ENCODE results near the gene SERINC2. TPM values are rescaled to one million over a fixed set of nuclear protein-coding genes. Genes with fewer than 3 reads are reported as not detected.

The SERINC2 gene
- total RNA-seq, 1 experiment from 2014 or later, result 67.7 TPM

- no peak for TF ChIP-seq CTCF (IDR thresholded peaks at IDR 0.05; ENCODE audit: unreplicated experiment)
- no peaks in the 10 kb centered on the region for H3K27me3 Mint-ChIP-seq (ENCODE audit: unreplicated experiment)
- intact Hi-C loops (cut with micrococcal nuclease; ENCODE audit: unreplicated experiment), result no loop called here
- H3K4me3 Mint-ChIP-seq (ENCODE audit: low read depth, unreplicated experiment), result no peak overlapping the region
- peak overlapping the region; percentile 2 for H3K27ac Mint-ChIP-seq (ENCODE audit: unreplicated experiment)
- H3K4me1 Mint-ChIP-seq (ENCODE audit: low read depth, unreplicated experiment), result peaks cover 36% of the 10 kb centered on the region
- BruUV-seq (replicated peaks), result no TSS peak
- DNase-seq, result no peak
- H3K9me3 Mint-ChIP-seq (ENCODE audit: low read depth, unreplicated experiment), result peaks cover 3% of the 10 kb centered on the region
- CTCF ChIA-PET, result no interaction called here
- H3K36me3 Mint-ChIP-seq (ENCODE audit: insufficient read depth, unreplicated experiment), result no peaks in the 10 kb centered on the region
These were observed 32.9 kb downstream of the SERINC2 start for GRCh38 chr1:31445951-31446350.

GRCh38 chr1:31447210-31447609 is 34.2 kb downstream of the SERINC2 start:
- Mint-ChIP-seq H3K36me3 (ENCODE audit: insufficient read depth, unreplicated experiment) (peaks cover 5% of the 10 kb centered on the region), H3K27ac (ENCODE audit: unreplicated experiment) (no peak overlapping the region), H3K27me3 (ENCODE audit: unreplicated experiment) (no peaks in the 10 kb centered on the region), H3K4me3 (ENCODE audit: low read depth, unreplicated experiment) (no peak overlapping the region), H3K4me1 (ENCODE audit: low read depth, unreplicated experiment) (peaks cover 27% of the 10 kb centered on the region), H3K9me3 (ENCODE audit: low read depth, unreplicated experiment) (peaks cover 8% of the 10 kb centered on the region)
- intact Hi-C loops (cut with micrococcal nuclease; ENCODE audit: unreplicated experiment), result no loop called here
- no peak for TF ChIP-seq CTCF (IDR thresholded peaks at IDR 0.05; ENCODE audit: unreplicated experiment)
- BruUV-seq (replicated peaks), result no TSS peak
- CTCF ChIA-PET, result no interaction called here
- no peak for DNase-seq

GRCh38 chr1:31453384-31454079 is 40.5 kb downstream of the SERINC2 start:
- Mint-ChIP-seq H3K36me3 (ENCODE audit: insufficient read depth, unreplicated experiment) (peaks cover 10% of the 10 kb centered on the region), H3K9me3 (ENCODE audit: low read depth, unreplicated experiment) (peaks cover 24% of the 10 kb centered on the region), H3K4me1 (ENCODE audit: low read depth, unreplicated experiment) (peaks cover 17% of the 10 kb centered on the region), H3K27ac (ENCODE audit: unreplicated experiment) (no peak overlapping the region), H3K4me3 (ENCODE audit: low read depth, unreplicated experiment) (no peak overlapping the region), H3K27me3 (ENCODE audit: unreplicated experiment) (peaks cover 7% of the 10 kb centered on the region)
- DNase-seq, result no peak
- CTCF ChIA-PET, result no interaction called here
- TF ChIP-seq CTCF (IDR thresholded peaks at IDR 0.05; ENCODE audit: unreplicated experiment), result no peak
- no TSS peak for BruUV-seq (replicated peaks)
- intact Hi-C loops (cut with micrococcal nuclease; ENCODE audit: unreplicated experiment), result no loop called here

GRCh38 chr1:31458287-31458896 is 45.4 kb downstream of the SERINC2 start:
- CTCF ChIA-PET, result no interaction called here
- H3K9me3 Mint-ChIP-seq (ENCODE audit: low read depth, unreplicated experiment), result peaks cover 23% of the 10 kb centered on the region
- no peak for DNase-seq
- intact Hi-C loops (cut with micrococcal nuclease; ENCODE audit: unreplicated experiment), result no loop called here
- BruUV-seq (replicated peaks), result no TSS peak
- H3K27ac Mint-ChIP-seq (ENCODE audit: unreplicated experiment), result no peak overlapping the region
- peaks cover 6% of the 10 kb centered on the region for H3K4me1 Mint-ChIP-seq (ENCODE audit: low read depth, unreplicated experiment)
- H3K4me3 Mint-ChIP-seq (ENCODE audit: low read depth, unreplicated experiment), result no peak overlapping the region
- peaks cover 16% of the 10 kb centered on the region for H3K27me3 Mint-ChIP-seq (ENCODE audit: unreplicated experiment)
- peaks cover 3% of the 10 kb centered on the region for H3K36me3 Mint-ChIP-seq (ENCODE audit: insufficient read depth, unreplicated experiment)
- TF ChIP-seq CTCF (IDR thresholded peaks at IDR 0.05; ENCODE audit: unreplicated experiment), result no peak
